Medulla oblongata (tissue), 1 donor: ENCODE results near the gene FBLN1.

ENCODE experiments used
- DNase-seq: peaks from one replicate; pipeline ENCODE4 v3.0.0-alpha.2; 2015; ENCODE audit errors: extremely low spot score

FBLN1 gene

GRCh38 chr22:45504373-45505341, 2.0 kb downstream of the FBLN1 start:
- DNase-seq, result peak; percentile 33

- no peak for DNase-seq
Observed at GRCh38 chr22:45505991-45506747, 3.5 kb downstream of the FBLN1 start.

- no peak for DNase-seq
Observed at GRCh38 chr22:45506816-45507360, 4.2 kb downstream of the FBLN1 start.

GRCh38 chr22:45507798-45508197, 5.1 kb downstream of the FBLN1 start:
- DNase-seq, result no peak

GRCh38 chr22:45508814-45509213, 6.1 kb downstream of the FBLN1 start:
- DNase-seq, result no peak

GRCh38 chr22:45510376-45511232, 7.9 kb downstream of the FBLN1 start:
- DNase-seq, result no peak

GRCh38 chr22:45511847-45512261, 9.2 kb downstream of the FBLN1 start:
- DNase-seq, result no peak

GRCh38 chr22:45512363-45512762, 9.7 kb downstream of the FBLN1 start:
- DNase-seq, result no peak

GRCh38 chr22:45515676-45516075, 13.0 kb downstream of the FBLN1 start:
- peak; percentile 62 for DNase-seq

- no peak for DNase-seq
Observed at GRCh38 chr22:45516163-45516562, 13.5 kb downstream of the FBLN1 start.

GRCh38 chr22:45516923-45517675, 14.4 kb downstream of the FBLN1 start:
- DNase-seq, result no peak

- DNase-seq, result no peak
Observed at GRCh38 chr22:45518136-45518535, 15.5 kb downstream of the FBLN1 start.

- no peak for DNase-seq
Observed at GRCh38 chr22:45518580-45518991, 15.9 kb downstream of the FBLN1 start.

- no peak for DNase-seq
Observed at GRCh38 chr22:45521178-45521577, 18.5 kb downstream of the FBLN1 start.

- no peak for DNase-seq
Observed at GRCh38 chr22:45522462-45522861, 19.8 kb downstream of the FBLN1 start.

- DNase-seq, result no peak
Observed at GRCh38 chr22:45524157-45524556, 21.5 kb downstream of the FBLN1 start.

- DNase-seq, result no peak
Observed at GRCh38 chr22:45524966-45525365, 22.3 kb downstream of the FBLN1 start.

- no peak for DNase-seq
Observed at GRCh38 chr22:45525480-45525879, 22.8 kb downstream of the FBLN1 start.

GRCh38 chr22:45526281-45526680, 23.6 kb downstream of the FBLN1 start:
- DNase-seq, result no peak

- no peak for DNase-seq
Observed at GRCh38 chr22:45526768-45527360, 24.2 kb downstream of the FBLN1 start.
